Loucy (cell line): ENCODE results near the gene PRR4.

Experiments
- H2AFZ ChIP-seq: fragments of 200-600 bp; sonication (generic); 2 replicates; pipeline ENCODE4 v1.6.0; 2016; ENCODE audit warnings: antibody characterized with exemption, mild to moderate bottlenecking, low read length, moderate library complexity
- H3F3A ChIP-seq: fragments of 200-600 bp; 2 replicates; pipeline ENCODE4 v1.6.0; 2016; ENCODE audit warnings: antibody characterized with exemption, low read depth, mild to moderate bottlenecking
- H3K27me3 ChIP-seq: fragments of 200-600 bp; sonication (generic); 2 replicates; pipeline ENCODE4 v1.6.1; 2014; ENCODE audit warnings: low read length, mild to moderate bottlenecking; ENCODE audit not compliant: insufficient read depth, poor library complexity, severe bottlenecking
- H3K36me3 ChIP-seq: fragments of 200-600 bp; sonication (generic); 2 replicates; pipeline ENCODE4 v1.6.1; 2016; ENCODE audit warnings: low read length; ENCODE audit not compliant: insufficient read depth
- H3K4me1 ChIP-seq: fragments of 200-600 bp; sonication (generic); 2 replicates; pipeline ENCODE4 v1.5.1; 2014; ENCODE audit warnings: low read length, mild to moderate bottlenecking; ENCODE audit not compliant: insufficient read depth, poor library complexity, severe bottlenecking
- H3K4me2 ChIP-seq: fragments of 200-600 bp; sonication (generic); 2 replicates; pipeline ENCODE4 v1.6.0; 2014; ENCODE audit warnings: antibody characterized with exemption, low read length, low read depth, mild to moderate bottlenecking; ENCODE audit not compliant: poor library complexity, severe bottlenecking
- H3K4me3 ChIP-seq: fragments of 200-600 bp; sonication (generic); 2 replicates; pipeline ENCODE4 v1.5.1; 2014; ENCODE audit warnings: low read length, mild to moderate bottlenecking, mixed read lengths; ENCODE audit not compliant: poor library complexity, severe bottlenecking
- H3K79me2 ChIP-seq: fragments of 200-600 bp; sonication (generic); 2 replicates; pipeline ENCODE4 v1.6.1; 2014; ENCODE audit warnings: low read length; ENCODE audit not compliant: insufficient read depth
- H3K9ac ChIP-seq: fragments of 200-600 bp; sonication (generic); 2 replicates; pipeline ENCODE4 v1.6.0; 2014; ENCODE audit warnings: mild to moderate bottlenecking, low read depth, low read length, moderate library complexity; ENCODE audit not compliant: poor library complexity, severe bottlenecking
- H3K9me2 ChIP-seq: fragments of 200-600 bp; sonication (generic); replicated peaks from 2 replicates; pipeline ENCODE4 v1.6.1; 2016; ENCODE audit warnings: low read depth, low read length, mixed read lengths
- H3K9me3 ChIP-seq: fragments of 200-600 bp; sonication (generic); 2 replicates; pipeline ENCODE4 v1.6.1; 2014; ENCODE audit warnings: mild to moderate bottlenecking, antibody characterized with exemption, low read length, low read depth; ENCODE audit not compliant: insufficient read depth
- H4K20me1 ChIP-seq: fragments of 200-600 bp; sonication (generic); 2 replicates; pipeline ENCODE4 v1.6.0; 2014; ENCODE audit warnings: antibody characterized with exemption, low read length, mild to moderate bottlenecking; ENCODE audit not compliant: insufficient read depth, poor library complexity, severe bottlenecking
- EZH2phosphoT487 ChIP-seq: fragments of 200-600 bp; IDR thresholded peaks from 2 replicates; pipeline ENCODE4 v1.6.1; 2018; ENCODE audit warnings: antibody characterized with exemption, mild to moderate bottlenecking, moderate library complexity, borderline replicate concordance
- TF ChIP-seq, protein P1 (sequence below): fragments of 200-600 bp; sonication (generic); conservative IDR thresholded peaks from 2 replicates; pipeline ENCODE4 v1.5.1; 2014; ENCODE audit warnings: mild to moderate bottlenecking, antibody characterized with exemption, low read length

Gene PRR4

DNA sequence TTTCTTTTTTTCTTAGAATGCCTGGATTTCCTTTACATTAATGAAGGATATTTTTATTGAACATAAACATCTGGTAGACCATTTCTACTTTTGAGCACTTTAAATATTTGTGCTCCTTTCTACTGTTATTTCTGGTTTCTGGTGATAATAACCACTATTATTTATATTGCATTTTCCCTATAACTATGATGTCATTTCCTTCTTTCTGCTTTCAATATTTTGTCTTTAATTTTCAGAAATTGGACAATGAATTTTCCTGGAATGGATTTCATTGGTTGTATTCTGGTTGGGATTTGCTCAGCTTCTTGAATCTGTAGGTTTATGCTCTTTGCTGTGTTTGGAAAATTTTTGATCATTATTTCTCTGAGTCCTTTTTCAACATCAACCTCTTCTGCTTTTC, 40.0 kb upstream of the PRR4 start:
- no peaks in the 10 kb centered on the region for H4K20me1 ChIP-seq
- H3K79me2 ChIP-seq = no peaks in the 10 kb centered on the region
- H3K9ac ChIP-seq = no peak overlapping the region
- H3K4me1 ChIP-seq = no peaks in the 10 kb centered on the region
- H3K9me3 ChIP-seq = no peaks in the 10 kb centered on the region
- no peak overlapping the region for H3K4me3 ChIP-seq
- no peak overlapping the region for H3K4me2 ChIP-seq
- no peaks in the 10 kb centered on the region for H3K9me2 ChIP-seq
- no peaks in the 10 kb centered on the region for H3K36me3 ChIP-seq
- no peak overlapping the region for H2AFZ ChIP-seq
- no peaks in the 10 kb centered on the region for H3K27me3 ChIP-seq
- no peak for TF ChIP-seq EZH2phosphoT487
- TF ChIP-seq, protein P1, sequence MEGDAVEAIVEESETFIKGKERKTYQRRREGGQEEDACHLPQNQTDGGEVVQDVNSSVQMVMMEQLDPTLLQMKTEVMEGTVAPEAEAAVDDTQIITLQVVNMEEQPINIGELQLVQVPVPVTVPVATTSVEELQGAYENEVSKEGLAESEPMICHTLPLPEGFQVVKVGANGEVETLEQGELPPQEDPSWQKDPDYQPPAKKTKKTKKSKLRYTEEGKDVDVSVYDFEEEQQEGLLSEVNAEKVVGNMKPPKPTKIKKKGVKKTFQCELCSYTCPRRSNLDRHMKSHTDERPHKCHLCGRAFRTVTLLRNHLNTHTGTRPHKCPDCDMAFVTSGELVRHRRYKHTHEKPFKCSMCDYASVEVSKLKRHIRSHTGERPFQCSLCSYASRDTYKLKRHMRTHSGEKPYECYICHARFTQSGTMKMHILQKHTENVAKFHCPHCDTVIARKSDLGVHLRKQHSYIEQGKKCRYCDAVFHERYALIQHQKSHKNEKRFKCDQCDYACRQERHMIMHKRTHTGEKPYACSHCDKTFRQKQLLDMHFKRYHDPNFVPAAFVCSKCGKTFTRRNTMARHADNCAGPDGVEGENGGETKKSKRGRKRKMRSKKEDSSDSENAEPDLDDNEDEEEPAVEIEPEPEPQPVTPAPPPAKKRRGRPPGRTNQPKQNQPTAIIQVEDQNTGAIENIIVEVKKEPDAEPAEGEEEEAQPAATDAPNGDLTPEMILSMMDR = no peak
- no peaks in the 10 kb centered on the region for H3F3A ChIP-seq

GRCh38 chr12:10884086-10884725, 34.9 kb upstream of the PRR4 start, which contains the start of gene PRH1:
Gene PRH1 (minus strand): TSS chr12:10884255. CDS start chr12:10884217, 38 bp downstream.
- Histone ChIP-seq H3K36me3 (no peaks in the 10 kb centered on the region), H3K79me2 (no peaks in the 10 kb centered on the region), H3K9ac (no peak within 1 kb of the TSS), H3K27me3 (no peaks in the 10 kb centered on the region), H3K4me2 (no peak within 1 kb of the TSS), H3K9me2 (no peaks in the 10 kb centered on the region), H3F3A (no peaks in the 10 kb centered on the region), H2AFZ (no peak within 1 kb of the TSS), H4K20me1 (no peaks in the 10 kb centered on the region), H3K4me3 (no peak within 1 kb of the TSS), H3K9me3 (no peaks in the 10 kb centered on the region), H3K4me1 (no peaks in the 10 kb centered on the region)
- TF ChIP-seq, protein P1 = no peak
- no peak for TF ChIP-seq EZH2phosphoT487

DNA sequence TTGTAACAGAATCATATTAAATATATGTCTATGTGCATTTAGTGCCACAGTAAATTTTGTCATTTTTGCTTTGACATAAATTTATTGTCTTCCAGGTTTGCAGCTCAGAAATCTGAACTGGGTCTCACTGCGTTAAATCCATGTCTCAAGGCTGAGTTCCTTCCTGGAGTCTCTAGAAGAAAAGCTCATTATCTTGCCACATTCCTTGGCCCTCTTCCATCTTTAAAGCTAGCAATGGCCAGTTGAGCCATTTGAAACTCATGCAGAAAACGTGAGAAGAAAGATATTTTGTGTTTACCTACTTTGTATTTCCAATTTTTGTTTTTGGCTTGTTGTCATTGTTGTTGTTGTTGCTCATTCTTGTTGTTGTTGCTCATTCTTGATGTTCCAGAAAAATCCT, 24.1 kb upstream of the PRR4 start:
- TF ChIP-seq EZH2phosphoT487 = no peak
- TF ChIP-seq, protein P1 = no peak

More for the DNA sequence above, 24.1 kb upstream of the PRR4 start:
- H3K27me3 ChIP-seq = no peaks in the 10 kb centered on the region
- no peaks in the 10 kb centered on the region for H3K79me2 ChIP-seq
- H3K9me2 ChIP-seq = no peaks in the 10 kb centered on the region
- H3K4me2 ChIP-seq = no peak overlapping the region
- H3K9ac ChIP-seq = no peak overlapping the region
- H4K20me1 ChIP-seq = no peaks in the 10 kb centered on the region
- no peak overlapping the region for H2AFZ ChIP-seq
- H3F3A ChIP-seq = no peaks in the 10 kb centered on the region
- H3K4me1 ChIP-seq = no peaks in the 10 kb centered on the region
- H3K9me3 ChIP-seq = no peaks in the 10 kb centered on the region
- no peaks in the 10 kb centered on the region for H3K36me3 ChIP-seq
- no peak overlapping the region for H3K4me3 ChIP-seq
